C4-2B (cell line): ENCODE data around the gene IFNLR1.

Experiments used
- CTCF ChIP-seq: fragments of 450-650 bp; conservative IDR thresholded peaks from 2 replicates; pipeline ENCODE4 v1.5.1; 2017; ENCODE audit warnings: mild to moderate bottlenecking
- ZFX ChIP-seq: fragments of 450-650 bp; IDR thresholded peaks from 2 replicates; pipeline ENCODE4 v1.6.1; 2017

- TF ChIP-seq CTCF, result no peak
- no peak for TF ChIP-seq ZFX
Observed at GRCh38 chr1:24221246-24221645, 34.2 kb upstream of the IFNLR1 start.
